ENCODE data around the gene VGF. TPM values are rescaled to one million over a fixed set of nuclear protein-coding genes. Genes with fewer than 3 reads are reported as not detected.

The VGF gene
- total and polyA plus RNA-seq, 2 donors (not counting 3 experiments of a cell fraction or from before 2014, with no cell fraction given), result 0.03 TPM; not detected in 1

DNA sequence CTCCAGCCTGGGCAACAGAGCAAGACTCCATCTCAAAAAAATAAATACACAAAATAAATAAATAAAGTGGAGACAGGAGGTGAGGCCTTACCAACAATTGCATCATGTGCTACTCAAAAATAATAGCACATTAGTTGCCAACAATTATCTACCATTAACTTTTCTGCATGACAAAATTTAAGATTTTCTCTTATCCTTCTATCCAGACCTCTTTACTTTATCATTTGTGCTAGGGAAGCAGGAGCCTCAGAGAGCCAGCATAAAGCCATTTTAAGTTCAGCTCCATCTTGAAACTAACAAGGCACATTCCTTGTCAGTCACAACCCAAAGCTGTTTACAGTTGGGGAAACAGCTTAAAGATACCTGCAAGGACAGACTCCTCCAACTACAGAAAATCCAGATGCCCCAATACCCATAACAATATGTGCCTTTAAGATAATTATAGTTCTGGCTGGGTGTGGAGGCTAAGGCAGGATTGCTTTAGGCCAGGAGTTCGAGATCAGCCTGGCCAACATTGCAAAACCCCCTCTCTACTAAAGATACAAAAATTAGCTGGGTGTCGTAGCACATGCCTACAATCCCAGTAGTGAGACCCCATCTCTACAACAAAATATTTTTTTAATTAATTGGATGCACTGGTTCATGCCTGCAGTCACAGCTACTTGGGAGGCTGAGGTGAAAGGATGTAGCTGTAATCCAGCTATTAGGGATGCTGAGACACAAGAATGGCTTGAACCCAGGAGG lies 13.3 kb downstream of the VGF start:
- intact Hi-C loops (cut with micrococcal nuclease) (no loop called here), dilution Hi-C loops (cut with MboI; ENCODE audit: extremely low pct_ligation_motif_present, low sequenced_read_pairs) (no loop called here)
- Histone ChIP-seq H3K9me3 (replicated peaks; ENCODE audit: control insufficient read depth, insufficient read depth, low read length) (no peaks in the 10 kb centered on the region), H3K79me2 (ENCODE audit: control insufficient read depth, insufficient read depth, low read length) (peaks cover 10% of the 10 kb centered on the region), H3K4me2 (ENCODE audit: insufficient read depth, low read length) (no peak overlapping the region), H3K9me1 (replicated peaks; ENCODE audit: control insufficient read depth, extremely low read depth, insufficient read depth, low read length) (no peaks in the 10 kb centered on the region), H2AFZ (ENCODE audit: low read depth, low read length) (no peak overlapping the region), H3K27ac (ENCODE audit: insufficient read depth, low read depth, low read length) (no peak overlapping the region), H3K36me3 (ENCODE audit: control insufficient read depth in 2 of 2, extremely low read depth in 1 of 2, insufficient read depth in 2 of 2, low read length in 2 of 2) (peaks cover 2 to 6% of the 10 kb centered on the region in 2 experiments), H3K9ac (replicated peaks; ENCODE audit: extremely low read depth, insufficient read depth, low read length) (no peak overlapping the region), H3K4me1 (ENCODE audit: control insufficient read depth, extremely low read depth, insufficient read depth, low read length) (peaks cover 6% of the 10 kb centered on the region), H4K20me1 (replicated peaks; ENCODE audit: control insufficient read depth, extremely low read depth, insufficient read depth, low read length) (no peaks in the 10 kb centered on the region), H3K4me3 (replicated peaks in 1 of 3; ENCODE audit: insufficient read depth in 1 of 3, low read depth in 1 of 3, low read length in 3 of 3) (no peak overlapping the region), H3K27me3 (ENCODE audit: control insufficient read depth in 2 of 2, insufficient read depth in 2 of 2, low read length in 2 of 2) (peaks cover 0 to 4% of the 10 kb centered on the region in 2 experiments)
- CTCF ChIA-PET, result interaction anchor here (0.7 to 6.0 kb wide), 5 partner anchors 9 to 131 kb away, joined by 3 to 75 read pairs (median 9); no protein-coding TSS in a partner anchor
- FAIRE-seq (no peak), DNase-seq (ENCODE audit: low read depth, low spot score) (no peak)
- TF ChIP-seq POLR2AphosphoS5 (IDR thresholded peaks at IDR 0.05; ENCODE audit: insufficient read depth, low read depth, low read length), result no peak
- TF ChIP-seq MAX (IDR thresholded peaks at IDR 0.05; ENCODE audit: insufficient read depth, insufficient read length), result no peak
- no peak for TF ChIP-seq EZH2 (IDR thresholded peaks at IDR 0.05; ENCODE audit: borderline replicate concordance, low read depth, low read length, severe bottlenecking)
- TF ChIP-seq MYC (IDR thresholded peaks at IDR 0.05; ENCODE audit: low read depth, low read length), result no peak
- no peak for TF ChIP-seq POLR2A (IDR thresholded peaks at IDR 0.05; ENCODE audit: low read depth, low read length)
- no peak for TF ChIP-seq JUN (IDR thresholded peaks at IDR 0.05; ENCODE audit: borderline replicate concordance, insufficient read depth, insufficient read length, low read depth)
- no peak for TF ChIP-seq FOS (IDR thresholded peaks at IDR 0.05; ENCODE audit: borderline replicate concordance, insufficient read depth, low read length)
- no peak for TF ChIP-seq GATA2 (IDR thresholded peaks at IDR 0.05; ENCODE audit: insufficient read depth, insufficient read length, low read depth, low read length)
- TF ChIP-seq CTCF (IDR thresholded peaks at IDR 0.05; ENCODE audit: extremely low read depth in 1 of 2, insufficient read depth in 1 of 2, low read depth in 1 of 2, low read length in 2 of 2), result no peak
- BruUV-seq (replicated peaks), result no TSS peak
- POLR2A ChIA-PET, result no interaction called here

Measured in endothelial cell of umbilical vein (primary cell).